ENCODE data around the gene TAS2R8.

TAS2R8 gene

GRCh38 chr12:10783252-10783651 lies 23.8 kb downstream of the TAS2R8 start:
- Mint-ChIP-seq H3K36me3 (ENCODE audit: low read depth) (no peaks in the 10 kb centered on the region), H3K9me3 (no peaks in the 10 kb centered on the region), H3K4me1 (peaks cover 8% of the 10 kb centered on the region), H3K4me3 (no peak overlapping the region), H3K27me3 (ENCODE audit: low read depth, poor library complexity) (no peaks in the 10 kb centered on the region), H3K27ac (no peak overlapping the region)
- no peak for DNase-seq
- TF ChIP-seq, protein P1, sequence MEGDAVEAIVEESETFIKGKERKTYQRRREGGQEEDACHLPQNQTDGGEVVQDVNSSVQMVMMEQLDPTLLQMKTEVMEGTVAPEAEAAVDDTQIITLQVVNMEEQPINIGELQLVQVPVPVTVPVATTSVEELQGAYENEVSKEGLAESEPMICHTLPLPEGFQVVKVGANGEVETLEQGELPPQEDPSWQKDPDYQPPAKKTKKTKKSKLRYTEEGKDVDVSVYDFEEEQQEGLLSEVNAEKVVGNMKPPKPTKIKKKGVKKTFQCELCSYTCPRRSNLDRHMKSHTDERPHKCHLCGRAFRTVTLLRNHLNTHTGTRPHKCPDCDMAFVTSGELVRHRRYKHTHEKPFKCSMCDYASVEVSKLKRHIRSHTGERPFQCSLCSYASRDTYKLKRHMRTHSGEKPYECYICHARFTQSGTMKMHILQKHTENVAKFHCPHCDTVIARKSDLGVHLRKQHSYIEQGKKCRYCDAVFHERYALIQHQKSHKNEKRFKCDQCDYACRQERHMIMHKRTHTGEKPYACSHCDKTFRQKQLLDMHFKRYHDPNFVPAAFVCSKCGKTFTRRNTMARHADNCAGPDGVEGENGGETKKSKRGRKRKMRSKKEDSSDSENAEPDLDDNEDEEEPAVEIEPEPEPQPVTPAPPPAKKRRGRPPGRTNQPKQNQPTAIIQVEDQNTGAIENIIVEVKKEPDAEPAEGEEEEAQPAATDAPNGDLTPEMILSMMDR (IDR thresholded peaks at IDR 0.05), result no peak

GRCh38 chr12:10779103-10779502 lies 28.0 kb downstream of the TAS2R8 start:
- no peaks in the 10 kb centered on the region for H3K9me3 Mint-ChIP-seq
- TF ChIP-seq, protein P1 (IDR thresholded peaks at IDR 0.05), result no peak
- no peak for DNase-seq
- H3K27me3 Mint-ChIP-seq (ENCODE audit: low read depth, poor library complexity), result peaks cover 4% of the 10 kb centered on the region
- no peak overlapping the region for H3K4me3 Mint-ChIP-seq
- peak overlapping the region; percentile 34 for H3K27ac Mint-ChIP-seq
- H3K36me3 Mint-ChIP-seq (ENCODE audit: low read depth), result no peaks in the 10 kb centered on the region
- peaks cover 7% of the 10 kb centered on the region for H3K4me1 Mint-ChIP-seq

- TF ChIP-seq, protein P1 (IDR thresholded peaks at IDR 0.05), result peak; percentile 50
- DNase-seq, result no peak
- no peaks in the 10 kb centered on the region for H3K9me3 Mint-ChIP-seq
- peaks cover 35% of the 10 kb centered on the region for H3K27me3 Mint-ChIP-seq (ENCODE audit: low read depth, poor library complexity)
- no peak overlapping the region for H3K27ac Mint-ChIP-seq
- H3K4me3 Mint-ChIP-seq, result no peak overlapping the region
- peaks cover 4% of the 10 kb centered on the region for H3K4me1 Mint-ChIP-seq
- H3K36me3 Mint-ChIP-seq (ENCODE audit: low read depth), result no peaks in the 10 kb centered on the region
Observed at GRCh38 chr12:10771132-10771733, 35.9 kb downstream of the TAS2R8 start.

DNA sequence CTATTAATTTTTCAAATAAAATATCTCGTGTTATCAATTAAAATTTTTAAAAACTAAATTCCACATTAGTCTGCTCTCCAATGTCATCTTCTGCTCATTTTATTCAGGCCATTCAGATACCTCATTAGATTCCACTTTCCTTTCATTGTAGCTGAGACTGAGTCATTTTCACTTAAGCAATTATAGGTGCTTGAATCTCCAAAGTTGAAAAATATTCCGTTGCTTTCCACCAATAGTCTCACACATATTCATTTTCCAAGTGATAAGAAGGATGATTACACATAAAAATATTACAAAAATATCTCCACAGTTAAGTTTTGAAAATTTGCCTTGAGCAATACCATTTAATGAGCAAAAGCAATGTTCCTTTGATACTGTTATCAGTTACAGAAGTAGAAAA lies 47.4 kb downstream of the TAS2R8 start:
- Mint-ChIP-seq H3K27me3 (ENCODE audit: low read depth, poor library complexity) (peaks cover 28% of the 10 kb centered on the region), H3K4me3 (no peak overlapping the region), H3K4me1 (no peaks in the 10 kb centered on the region), H3K27ac (no peak overlapping the region), H3K36me3 (ENCODE audit: low read depth) (peaks cover 9% of the 10 kb centered on the region), H3K9me3 (peaks cover 25% of the 10 kb centered on the region)
- no peak for DNase-seq
- TF ChIP-seq, protein P1 (IDR thresholded peaks at IDR 0.05), result no peak

GRCh38 chr12:10756194-10756593 lies 50.9 kb downstream of the TAS2R8 start:
- Mint-ChIP-seq H3K9me3 (peaks cover 28% of the 10 kb centered on the region), H3K27me3 (ENCODE audit: low read depth, poor library complexity) (peaks cover 31% of the 10 kb centered on the region), H3K4me1 (peaks cover 4% of the 10 kb centered on the region), H3K36me3 (ENCODE audit: low read depth) (peaks cover 9% of the 10 kb centered on the region), H3K27ac (no peak overlapping the region), H3K4me3 (no peak overlapping the region)
- DNase-seq, result no peak
- TF ChIP-seq, protein P1 (IDR thresholded peaks at IDR 0.05), result no peak

Data from nephron progenitor cell (in vitro differentiated cells).